GM19328 (cell line): ENCODE measurements around the gene TTLL9.

ENCODE experiments used
- ATAC-seq: cut with Tn5 transposase; IDR thresholded peaks from one replicate; pipeline ENCODE4 v1.9.1; 2021; ENCODE audit warnings: mild to moderate bottlenecking, moderate library complexity; ENCODE audit not compliant: unreplicated experiment

Gene TTLL9

DNA sequence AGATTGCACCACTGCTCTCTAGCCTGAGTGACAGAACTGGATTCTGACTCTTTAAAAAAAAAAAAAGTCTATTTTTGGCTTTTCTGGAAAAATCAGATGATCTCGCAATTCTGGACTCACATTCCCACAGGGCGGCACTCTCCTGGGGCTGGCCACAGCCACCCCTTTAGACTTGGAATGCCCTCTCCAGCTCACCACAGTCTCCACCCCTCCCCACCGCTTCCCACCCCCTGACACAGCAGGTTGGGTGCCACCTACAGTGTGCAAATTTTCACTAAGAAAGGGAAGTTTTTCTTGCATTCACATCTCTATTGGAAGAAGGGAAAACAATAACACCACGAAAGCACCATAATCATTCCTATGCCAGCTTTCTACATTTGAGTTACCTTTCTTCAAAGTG, 66.0 kb downstream of the TTLL9 start:
- no peak for ATAC-seq

DNA sequence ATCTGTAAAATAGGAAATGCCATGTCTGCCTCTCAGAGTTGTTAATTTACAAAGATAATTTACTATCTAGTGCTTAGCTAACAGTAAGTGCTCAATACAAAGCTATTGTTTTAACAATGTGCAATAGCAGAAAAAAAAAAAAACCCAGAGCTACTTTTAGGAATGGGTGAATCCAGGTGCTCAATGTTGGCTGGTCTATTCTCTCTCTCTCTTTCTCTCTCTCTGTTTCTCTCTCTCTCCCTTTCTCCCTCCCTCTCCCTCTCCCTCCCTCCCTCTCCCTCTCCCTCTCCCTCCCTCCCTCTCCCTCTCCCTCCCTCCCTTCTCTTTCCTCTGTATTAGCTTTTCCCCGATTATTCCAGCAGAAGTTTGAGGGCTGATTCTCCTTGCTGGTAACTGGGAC, 67.4 kb downstream of the TTLL9 start:
- no peak for ATAC-seq

DNA sequence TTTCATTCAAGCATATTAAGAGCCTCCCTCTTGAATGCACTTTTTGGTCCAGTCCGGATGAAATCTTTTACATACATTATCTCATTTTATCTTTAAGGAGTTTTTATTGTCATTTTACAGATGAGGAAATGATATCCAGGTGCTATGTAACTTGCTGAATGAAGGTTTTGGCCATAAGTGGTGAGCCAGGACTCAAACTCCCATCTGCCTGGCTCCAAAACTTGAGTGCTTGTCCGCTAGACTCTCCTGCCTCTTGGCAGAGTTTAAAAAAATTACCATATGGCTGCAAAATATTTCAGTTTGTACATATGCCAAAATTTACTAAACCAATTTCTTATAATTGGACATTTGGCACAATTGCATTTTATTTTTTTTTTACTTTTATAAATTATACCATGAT, 69.2 kb downstream of the TTLL9 start:
- ATAC-seq, result no peak

DNA sequence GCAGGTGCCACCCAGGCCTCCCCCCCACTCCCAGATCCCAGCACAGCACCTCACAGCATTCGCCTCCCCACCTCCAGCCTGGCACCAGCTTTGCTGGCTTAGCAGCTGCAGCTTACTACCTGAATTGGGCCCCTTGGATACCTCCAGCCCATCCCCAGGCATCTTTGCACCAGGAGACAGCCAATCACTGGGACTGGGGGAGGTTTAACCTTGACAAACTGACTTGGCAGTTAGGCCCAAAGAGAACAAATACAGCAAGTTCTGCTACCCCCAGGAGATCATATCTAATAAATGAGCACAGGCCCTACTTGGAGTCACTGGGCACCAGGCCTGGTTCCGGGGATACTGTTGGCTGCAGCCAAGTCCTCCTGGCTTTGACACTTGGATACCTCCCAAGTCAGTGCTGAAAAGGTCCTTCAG, 72.6 kb downstream of the TTLL9 start:
- no peak for ATAC-seq

DNA sequence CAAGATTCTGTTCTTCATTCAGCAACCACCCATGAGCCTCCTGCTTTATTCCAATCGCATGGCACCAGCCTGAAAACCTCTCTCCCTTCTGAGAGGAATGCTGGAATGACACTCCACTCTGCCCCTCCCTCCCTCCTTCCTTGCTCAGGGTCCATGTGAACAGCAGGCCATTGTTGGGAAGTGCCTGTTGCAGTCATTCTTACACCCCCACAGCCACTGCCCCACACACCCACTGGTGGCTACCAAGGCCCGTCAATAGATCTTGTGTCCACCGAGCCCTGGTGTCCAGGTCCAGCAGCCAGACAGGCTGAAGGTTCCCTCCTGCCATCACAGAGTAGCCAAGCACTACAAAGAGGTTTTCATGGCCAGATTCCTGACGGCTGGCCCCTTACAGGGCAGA, 74.9 kb downstream of the TTLL9 start:
- no peak for ATAC-seq

DNA sequence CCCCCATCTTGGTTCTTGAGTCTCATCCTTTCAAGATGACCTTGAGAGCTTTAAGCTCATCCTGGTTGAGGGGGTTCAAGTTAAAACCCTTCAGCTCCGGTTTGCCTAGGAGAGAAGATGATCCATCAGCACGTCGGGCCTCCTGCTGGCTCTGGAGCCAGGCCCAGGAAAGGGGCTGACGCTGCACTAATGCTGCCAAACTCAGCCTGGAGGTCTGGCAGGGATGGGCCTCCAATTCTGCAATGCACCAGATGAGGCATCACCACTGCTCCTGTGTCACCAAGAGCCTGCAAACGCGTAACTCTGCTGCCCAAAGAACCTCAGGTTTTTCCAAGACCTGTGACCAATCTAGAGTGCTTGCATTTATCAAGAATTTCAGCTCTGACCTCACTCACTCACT, 75.4 kb downstream of the TTLL9 start:
- ATAC-seq, result no peak

DNA sequence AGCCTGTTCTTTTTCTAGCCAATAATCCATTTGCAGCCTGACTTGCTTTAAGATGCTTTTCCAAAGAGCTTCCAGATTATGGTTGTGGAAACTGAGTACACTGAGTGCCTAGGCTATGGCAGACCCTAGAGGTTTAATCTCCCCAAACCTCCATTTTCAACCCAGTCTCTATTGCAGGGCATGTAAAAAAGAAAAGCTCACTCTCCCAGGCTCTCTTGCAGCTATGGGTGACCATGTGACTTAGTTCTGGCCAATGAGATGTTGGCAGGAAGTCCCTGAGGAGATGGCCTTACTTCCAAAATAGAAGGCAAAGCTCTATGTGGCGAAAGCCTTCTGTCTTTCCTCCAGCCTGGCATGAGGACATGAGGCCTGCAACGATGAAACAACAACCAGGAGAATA, 77.6 kb downstream of the TTLL9 start:
- no peak for ATAC-seq

DNA sequence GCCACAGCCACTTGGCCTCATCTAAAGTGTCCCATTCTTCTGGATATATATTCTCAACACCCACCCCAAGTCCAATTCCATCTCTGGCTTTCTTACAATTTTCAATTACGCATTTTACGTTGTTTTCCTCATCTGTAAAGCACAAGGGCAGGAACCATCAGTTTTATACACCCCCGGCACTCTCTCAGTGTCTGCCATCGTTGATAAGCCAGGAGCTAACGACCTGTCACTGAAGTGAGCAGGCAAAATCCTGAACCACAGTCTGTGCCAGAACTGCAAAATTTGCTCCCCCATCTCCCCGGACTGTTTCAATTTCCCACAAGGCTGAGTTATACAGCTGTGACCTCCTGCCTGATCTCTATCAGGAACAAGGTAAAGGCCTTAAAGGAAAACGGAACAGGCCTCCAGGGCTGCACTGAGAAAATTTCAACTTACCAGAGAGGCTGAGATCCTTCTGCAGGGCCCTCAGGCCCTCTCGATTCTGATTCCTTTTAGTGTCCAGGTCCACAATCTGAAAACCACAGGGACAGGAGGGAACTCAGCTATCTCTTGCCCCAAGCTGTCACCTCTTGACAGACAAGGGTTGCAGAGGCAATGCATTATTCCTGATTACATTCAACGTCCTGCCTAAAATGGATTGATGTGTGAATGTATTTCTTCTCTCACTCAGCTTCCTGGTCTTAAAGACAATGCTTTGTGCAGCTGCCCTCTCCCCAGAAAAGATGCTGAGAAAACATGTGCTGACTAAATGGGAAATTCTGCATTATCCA, 79.6 kb downstream of the TTLL9 start:
- no peak for ATAC-seq

DNA sequence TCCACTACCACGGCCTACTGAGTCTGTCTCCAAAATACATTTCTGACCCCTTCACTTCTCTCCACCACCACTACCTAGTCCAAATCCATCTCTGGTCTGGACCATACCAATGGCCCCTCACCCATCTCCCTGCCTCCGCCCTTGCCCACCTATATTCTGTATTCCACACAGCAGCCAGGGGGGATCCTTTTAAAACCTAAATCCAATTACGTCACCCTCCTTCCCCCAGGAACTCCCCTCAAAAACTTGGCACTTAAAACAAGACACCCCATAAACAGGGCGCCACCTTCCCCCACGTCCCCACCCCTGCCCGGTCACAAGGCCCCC, 80.7 kb downstream of the TTLL9 start:
- no peak for ATAC-seq

DNA sequence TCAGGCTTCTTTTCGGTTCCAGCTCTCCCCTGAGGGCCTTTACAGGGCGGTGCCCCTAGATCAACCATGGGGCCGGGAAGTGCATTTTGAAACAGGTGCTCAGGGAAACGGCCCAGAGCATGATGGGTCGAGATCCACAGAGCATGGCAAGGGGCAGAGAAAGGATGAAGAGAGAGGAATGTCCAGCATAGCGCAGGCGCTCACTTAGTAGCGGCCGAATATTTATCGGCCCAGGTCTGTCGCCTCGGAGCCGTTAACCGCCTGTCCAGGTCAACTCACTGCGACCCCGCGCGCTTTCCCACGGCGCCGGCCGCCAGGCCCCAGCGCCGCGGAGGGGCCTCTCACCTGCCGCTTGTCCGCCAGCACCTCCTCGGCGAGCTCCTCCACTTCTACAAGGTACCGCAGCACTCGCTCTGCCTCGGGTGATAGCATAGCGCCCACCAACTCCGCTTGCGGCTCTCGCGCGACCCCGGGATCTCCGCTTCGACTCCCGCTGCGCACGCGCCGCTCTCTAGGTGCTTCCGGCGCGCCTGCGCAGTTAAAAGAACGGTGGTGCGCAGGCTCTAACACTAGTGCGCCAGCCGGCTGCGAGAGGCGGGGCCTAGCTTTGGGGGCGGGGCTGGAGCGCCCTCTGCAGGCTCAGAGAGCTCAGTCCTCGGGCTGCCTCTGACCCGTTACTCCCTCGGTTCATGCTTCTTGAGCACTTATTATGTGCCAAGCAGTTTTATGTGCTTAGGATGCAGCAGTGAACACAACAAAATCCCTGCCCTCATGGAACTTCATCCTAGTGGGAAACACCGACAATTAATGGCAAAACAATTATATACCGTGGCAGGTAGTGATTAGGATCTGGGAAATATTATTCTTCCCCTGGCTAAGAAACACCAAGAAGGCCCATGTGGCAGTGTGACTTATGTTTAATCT, 81.4 kb downstream of the TTLL9 start, which contains the start of gene PDRG1:
TSS of gene PDRG1 (minus strand) at position 517 of the 924 bp plus-strand sequence. CDS start at position 432, 85 bp downstream.
- ATAC-seq, result peak; percentile 96

DNA sequence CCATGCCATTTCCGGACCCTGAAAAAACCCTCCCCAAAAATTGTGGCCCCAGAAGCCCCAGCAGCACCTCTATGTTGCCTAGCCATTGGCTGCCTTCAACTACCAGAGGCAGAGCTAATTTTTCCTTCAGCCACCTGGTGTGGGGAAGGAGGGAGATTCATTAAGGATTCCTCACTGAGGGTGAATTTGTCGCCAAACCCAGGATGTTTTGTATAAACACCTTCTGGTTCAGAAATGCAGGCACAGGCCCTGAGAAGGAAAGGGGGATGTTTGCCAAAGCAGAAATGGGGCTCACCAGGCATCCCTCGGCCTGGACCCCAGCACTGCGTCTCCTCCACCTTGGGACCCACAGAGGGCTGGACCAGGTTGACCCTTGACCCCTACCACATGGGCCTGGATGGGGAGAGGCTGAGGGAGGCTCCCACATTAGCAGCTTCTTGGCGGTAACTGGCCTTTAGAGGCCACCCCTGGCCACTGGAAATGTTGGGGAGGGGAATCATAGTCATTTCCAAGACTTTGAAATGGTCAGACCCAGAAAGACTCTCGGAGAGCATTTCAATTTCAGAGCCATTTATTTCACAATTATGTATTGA, 83.2 kb downstream of the TTLL9 start:
- no peak for ATAC-seq

DNA sequence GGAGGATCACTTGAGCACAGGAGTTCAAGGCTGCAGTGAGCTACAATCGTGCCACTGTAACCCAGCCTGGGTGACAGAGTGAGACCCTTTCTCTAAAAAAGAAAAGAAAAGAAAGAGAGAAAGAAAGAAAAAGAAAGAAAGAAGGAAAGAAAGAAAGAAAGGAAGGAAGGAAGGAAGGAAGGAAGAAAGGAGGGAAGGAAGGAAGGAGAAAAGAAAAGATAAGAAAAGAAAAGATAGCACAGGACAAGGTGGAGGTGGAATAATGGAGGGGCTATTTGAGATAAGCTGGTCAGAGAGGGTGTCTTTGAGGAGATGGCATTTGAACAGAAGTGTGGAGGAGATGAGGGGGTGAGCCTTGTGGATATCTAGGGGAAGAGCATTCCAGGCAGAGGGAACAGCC, 84.1 kb downstream of the TTLL9 start:
- no peak for ATAC-seq

DNA sequence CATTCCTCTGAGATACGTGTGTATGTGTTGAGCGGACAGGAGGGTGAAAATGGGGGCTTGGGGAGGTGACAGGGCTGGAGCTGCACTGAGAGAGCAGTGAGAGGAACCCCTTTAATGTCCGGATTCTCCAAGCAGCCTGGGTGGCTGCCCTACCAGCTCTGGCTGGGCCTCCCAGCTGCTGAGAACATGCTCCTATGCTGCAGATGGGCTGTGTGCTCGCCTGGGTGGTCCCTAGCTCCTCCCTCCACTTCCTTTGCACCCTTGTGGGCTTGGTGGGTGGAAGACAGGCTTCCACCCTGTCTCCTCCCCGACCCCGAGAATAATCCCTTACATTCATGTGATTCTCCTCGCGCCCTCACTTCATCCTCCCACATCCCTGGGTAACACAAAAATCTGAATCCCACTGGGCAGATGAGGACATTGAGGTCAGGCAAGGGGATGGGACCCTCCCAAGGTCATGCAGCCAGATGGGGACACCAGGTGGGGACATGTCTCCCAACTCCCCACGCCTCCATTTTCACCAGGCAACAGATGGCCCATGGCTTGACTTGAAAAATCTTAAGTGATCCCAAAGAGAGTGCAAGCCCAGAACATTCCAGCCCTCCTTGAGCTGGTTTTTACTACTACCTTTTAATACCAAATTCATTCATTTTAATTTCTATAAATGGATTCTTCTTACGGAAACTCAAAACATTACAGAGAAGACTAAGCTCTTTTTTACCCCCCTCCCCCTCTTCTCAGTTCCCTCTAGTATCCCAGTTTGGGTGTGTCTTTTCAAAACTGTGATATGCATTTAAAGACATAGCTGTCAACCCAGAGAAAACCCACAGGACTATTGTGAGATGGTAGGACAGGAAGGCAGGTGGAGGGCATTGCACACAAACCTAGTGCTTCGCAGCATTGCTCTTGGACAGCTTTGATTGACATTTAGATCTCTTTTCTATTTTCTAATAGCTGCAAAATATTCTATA, 86.4 kb downstream of the TTLL9 start:
- ATAC-seq, result no peak

DNA sequence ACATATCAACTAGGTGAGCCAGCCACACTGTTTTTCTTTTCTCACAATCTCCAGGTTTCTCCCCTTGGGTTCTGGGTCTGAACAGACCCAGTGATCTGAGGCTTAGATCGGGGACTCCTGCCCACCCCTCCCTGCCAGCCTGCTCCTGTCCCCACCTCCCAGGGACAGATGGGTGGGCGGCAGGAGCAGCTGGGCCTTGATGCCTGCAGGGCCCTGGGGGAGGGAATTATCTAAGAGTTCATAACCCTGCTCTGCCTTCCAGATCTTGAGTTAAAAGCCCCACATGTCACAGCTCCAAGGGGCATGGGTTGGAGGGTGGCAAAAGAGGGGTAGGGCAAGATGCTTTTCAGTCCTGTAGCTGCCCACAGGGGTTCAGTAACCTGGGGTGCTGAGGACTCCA, 92.3 kb downstream of the TTLL9 start:
- ATAC-seq, result no peak

DNA sequence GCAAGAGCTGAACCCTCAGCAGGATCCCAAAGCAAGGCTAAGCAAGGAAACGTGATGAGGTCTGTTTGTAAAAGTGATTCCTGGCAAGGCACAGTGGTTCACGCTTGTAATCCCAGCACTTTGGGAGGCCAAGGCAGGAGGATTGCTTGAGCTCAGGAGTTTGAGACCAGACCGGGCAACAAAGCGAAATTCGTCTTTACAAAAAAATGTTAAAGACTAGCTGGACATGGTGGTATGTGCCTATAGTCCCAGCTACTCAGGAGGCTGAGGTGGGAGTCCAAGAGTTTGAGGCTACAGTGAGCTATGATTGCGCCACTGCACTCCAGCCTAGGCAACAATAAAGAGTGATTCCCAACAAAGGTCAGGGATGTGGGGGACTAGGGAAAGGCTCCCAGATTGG, 93.5 kb downstream of the TTLL9 start:
- no peak for ATAC-seq

DNA sequence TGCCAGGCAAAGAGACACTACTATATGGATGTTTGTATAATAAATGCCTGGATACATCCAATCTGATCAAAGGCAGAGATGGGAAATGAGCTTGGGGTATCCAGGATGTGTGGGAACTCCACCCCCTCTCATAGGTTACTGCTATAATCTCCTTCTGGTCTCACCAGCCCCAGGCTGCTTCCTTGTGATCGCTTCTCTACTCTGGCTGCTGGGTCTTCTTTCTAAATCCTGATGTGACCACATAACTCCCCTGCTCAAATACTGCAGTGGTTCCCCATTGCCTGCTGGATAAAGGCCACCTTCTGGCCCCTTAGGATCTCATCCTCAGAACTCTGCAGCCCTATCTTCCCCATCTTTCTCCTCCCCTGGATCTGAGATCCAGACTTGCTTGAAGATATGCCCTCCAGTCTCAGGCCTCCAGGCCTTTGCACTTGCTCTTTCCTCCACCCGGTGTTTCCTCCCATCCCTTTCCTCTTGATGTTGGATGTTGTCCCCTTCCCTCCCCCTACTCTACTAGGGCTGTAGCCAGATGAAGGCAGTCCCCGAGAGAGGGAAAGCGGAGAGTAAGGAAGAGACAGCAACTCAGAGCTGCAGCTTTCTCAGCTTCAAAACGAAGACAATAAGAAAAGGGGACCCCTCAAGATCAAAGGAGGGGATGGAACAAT, 96.7 kb downstream of the TTLL9 start:
- no peak for ATAC-seq

DNA sequence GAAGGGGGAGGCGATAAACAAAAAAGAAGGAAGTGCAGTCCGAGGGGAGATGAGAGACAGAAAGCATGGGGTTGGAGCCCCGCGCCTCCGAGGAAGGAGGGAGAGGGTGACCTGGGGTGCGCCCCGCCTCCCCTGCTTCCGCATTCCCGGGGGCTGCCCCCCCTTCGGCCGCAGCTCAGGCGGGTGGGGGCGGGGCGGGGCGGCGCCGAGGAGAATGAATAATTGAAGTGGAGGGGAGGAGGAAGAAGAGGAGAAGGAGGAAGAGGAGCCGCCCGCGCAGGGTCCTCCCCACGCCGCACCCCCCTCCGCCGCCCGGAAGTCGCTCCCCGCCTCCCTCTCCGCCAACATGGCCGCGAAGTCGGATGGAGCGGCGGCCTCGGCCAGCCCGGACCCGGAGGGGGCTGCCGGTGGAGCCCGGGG, 97.4 kb downstream of the TTLL9 start, which contains the start of gene XKR7:
TSS of gene XKR7 (plus strand) at position 322 of the 420 bp plus-strand sequence. CDS start at position 347, 25 bp downstream.
- ATAC-seq, result no peak

DNA sequence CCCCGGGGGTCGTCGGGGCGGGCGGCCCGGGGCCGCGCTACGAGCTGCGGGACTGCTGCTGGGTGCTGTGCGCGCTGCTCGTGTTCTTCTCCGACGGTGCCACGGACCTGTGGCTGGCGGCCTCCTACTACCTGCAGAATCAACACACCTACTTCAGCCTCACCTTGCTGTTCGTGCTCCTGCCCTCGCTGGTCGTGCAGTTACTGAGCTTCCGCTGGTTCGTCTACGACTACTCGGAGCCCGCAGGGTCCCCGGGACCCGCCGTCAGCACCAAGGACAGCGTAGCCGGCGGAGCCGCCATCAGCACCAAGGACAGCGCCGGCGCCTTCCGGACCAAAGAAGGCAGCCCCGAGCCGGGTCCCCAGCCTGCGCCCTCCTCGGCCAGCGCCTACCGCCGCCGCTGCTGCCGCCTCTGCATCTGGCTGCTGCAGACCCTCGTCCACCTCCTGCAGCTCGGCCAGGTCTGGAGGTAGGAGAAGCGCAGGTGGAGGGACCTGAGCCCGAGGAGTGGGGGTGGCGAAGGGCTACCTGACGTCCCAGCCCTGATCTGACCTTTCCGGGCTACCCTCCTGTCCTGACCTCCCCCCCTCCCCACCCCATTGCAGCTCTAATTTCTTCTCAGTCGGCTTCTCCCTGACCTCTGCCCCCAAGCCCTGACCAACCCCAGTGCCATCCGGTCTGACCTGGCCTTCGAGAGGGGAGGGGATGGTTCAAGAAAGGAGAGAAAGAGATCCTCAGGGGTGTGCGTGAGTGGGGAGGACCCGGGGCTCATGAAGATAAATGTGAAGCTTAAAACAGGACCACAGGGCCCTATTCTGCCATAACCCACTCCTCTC, 98.1 kb downstream of the TTLL9 start:
- ATAC-seq, result no peak

DNA sequence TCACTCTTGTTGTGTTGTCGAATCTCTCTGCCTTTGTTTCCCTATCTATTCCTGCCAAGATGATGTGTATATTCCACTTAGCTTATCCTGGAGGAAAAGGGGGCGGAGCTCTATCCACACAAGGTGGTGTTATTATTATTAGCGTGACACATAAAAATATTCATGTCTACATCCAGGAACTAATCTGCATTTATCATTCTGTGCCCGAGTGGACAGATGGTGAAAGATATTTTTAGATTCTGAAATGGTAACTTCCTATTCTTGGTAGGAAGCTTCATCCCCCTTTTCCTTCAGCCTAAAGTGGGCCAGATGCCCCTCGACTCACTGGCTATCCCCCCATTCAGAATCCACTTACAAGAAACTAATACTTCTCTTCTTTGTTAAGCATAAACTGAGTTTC, 99.6 kb downstream of the TTLL9 start:
- no peak for ATAC-seq
